ENCODE results near the gene CHRNA7. TPM values are rescaled to one million over a fixed set of nuclear protein-coding genes. Genes with fewer than 3 reads are reported as not detected.

The CHRNA7 gene
- total RNA-seq, 1 donor from 2014 or later: 9.5 TPM

DNA sequence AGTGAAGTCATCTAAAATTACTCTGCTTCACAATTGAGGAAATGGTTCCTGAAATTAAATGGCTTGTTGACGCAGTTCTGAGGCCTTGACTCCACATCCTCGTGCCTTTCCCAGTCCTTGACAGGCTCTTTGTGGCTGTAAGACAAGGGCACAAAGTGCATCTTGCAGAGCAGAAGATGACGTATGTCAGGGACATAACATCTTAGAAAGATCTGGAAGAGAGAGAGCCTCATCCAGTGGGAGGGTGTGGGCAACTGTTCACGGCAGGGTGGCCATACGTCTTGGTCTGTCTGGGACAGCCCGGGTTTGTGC lies 91.0 kb downstream of the CHRNA7 start:
- Mint-ChIP-seq H3K9me3 (no peaks in the 10 kb centered on the region), H3K27ac (ENCODE audit: unreplicated experiment) (peak overlapping the region; percentile 43), H3K4me3 (no peak overlapping the region), H3K36me3 (ENCODE audit: low read depth) (no peaks in the 10 kb centered on the region), H3K27me3 (ENCODE audit: low read depth) (no peaks in the 10 kb centered on the region), H3K4me1 (peaks cover 5% of the 10 kb centered on the region)
- TF ChIP-seq, protein P1, sequence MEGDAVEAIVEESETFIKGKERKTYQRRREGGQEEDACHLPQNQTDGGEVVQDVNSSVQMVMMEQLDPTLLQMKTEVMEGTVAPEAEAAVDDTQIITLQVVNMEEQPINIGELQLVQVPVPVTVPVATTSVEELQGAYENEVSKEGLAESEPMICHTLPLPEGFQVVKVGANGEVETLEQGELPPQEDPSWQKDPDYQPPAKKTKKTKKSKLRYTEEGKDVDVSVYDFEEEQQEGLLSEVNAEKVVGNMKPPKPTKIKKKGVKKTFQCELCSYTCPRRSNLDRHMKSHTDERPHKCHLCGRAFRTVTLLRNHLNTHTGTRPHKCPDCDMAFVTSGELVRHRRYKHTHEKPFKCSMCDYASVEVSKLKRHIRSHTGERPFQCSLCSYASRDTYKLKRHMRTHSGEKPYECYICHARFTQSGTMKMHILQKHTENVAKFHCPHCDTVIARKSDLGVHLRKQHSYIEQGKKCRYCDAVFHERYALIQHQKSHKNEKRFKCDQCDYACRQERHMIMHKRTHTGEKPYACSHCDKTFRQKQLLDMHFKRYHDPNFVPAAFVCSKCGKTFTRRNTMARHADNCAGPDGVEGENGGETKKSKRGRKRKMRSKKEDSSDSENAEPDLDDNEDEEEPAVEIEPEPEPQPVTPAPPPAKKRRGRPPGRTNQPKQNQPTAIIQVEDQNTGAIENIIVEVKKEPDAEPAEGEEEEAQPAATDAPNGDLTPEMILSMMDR (conservative IDR thresholded peaks at IDR 0.05): no peak
- DNase-seq (ENCODE audit: low read depth, low spot score): no peak

DNA sequence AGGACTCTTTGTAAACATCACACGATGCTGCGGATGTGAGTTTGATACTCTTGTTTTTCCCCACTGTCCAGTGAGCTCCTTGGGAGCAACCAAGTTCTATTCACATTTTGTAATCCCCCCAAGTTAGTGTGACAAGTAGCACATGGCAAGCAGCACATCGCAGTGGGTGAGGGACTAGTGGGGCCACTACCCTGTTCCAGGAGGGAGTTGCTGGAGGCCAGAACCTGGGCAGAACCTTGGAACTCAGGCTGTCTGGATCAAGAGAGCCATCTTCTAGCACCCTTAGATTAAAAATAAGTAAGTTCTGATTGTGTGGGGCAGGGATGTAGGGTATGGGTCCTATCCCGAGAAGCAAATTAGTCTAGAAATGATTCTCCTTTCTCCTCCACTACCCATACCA lies 91.7 kb downstream of the CHRNA7 start:
- Mint-ChIP-seq H3K4me3 (no peak overlapping the region), H3K4me1 (peaks cover 5% of the 10 kb centered on the region), H3K36me3 (ENCODE audit: low read depth) (no peaks in the 10 kb centered on the region), H3K27ac (ENCODE audit: unreplicated experiment) (no peak overlapping the region), H3K27me3 (ENCODE audit: low read depth) (no peaks in the 10 kb centered on the region), H3K9me3 (no peaks in the 10 kb centered on the region)
- no peak for DNase-seq (ENCODE audit: low read depth, low spot score)
- TF ChIP-seq, protein P1 (conservative IDR thresholded peaks at IDR 0.05): no peak

DNA sequence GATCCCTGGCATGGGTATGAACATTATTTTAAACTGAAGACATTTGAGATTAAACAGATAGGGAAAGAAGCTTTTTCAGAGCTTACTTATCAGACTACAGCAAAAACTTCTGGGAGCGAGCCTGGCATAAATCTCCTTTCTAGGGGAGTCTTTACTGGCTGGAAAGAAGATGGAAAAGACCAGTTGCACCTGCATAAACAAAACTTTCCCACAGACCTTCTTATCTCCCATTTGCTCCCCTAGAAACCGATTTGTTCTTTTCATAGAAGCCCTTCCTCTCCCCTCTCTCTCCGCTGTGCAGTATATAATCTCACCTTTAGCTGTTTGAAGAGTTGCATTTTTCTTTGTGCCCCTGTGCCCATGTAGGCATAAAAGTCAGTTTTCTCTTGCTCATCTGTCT lies 93.2 kb downstream of the CHRNA7 start:
- Mint-ChIP-seq H3K9me3 (no peaks in the 10 kb centered on the region), H3K4me3 (no peak overlapping the region), H3K27ac (ENCODE audit: unreplicated experiment) (no peak overlapping the region), H3K27me3 (ENCODE audit: low read depth) (no peaks in the 10 kb centered on the region), H3K36me3 (ENCODE audit: low read depth) (no peaks in the 10 kb centered on the region), H3K4me1 (peaks cover 5% of the 10 kb centered on the region)
- DNase-seq (ENCODE audit: low read depth, low spot score): no peak
- TF ChIP-seq, protein P1 (conservative IDR thresholded peaks at IDR 0.05): no peak

DNA sequence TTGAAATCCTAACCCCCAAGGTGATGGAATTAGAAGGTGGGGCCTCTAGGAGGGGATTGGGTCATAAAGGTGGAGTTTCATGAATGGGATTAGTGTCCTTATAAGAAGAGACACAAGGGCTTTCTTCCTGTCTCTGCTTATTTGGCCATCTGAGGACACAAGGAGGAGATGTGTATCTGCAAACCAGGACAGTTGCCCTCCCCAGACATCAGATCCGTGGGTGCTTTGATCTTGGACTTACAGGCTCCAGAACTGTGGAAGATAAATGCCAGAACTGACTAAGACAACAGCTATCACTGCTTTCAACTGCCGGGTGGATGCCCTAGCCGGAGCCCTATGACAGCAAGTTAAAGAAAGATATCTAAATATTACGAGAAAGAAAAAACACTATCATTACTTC lies 94.4 kb downstream of the CHRNA7 start:
- H3K9me3 Mint-ChIP-seq: no peaks in the 10 kb centered on the region

DNA sequence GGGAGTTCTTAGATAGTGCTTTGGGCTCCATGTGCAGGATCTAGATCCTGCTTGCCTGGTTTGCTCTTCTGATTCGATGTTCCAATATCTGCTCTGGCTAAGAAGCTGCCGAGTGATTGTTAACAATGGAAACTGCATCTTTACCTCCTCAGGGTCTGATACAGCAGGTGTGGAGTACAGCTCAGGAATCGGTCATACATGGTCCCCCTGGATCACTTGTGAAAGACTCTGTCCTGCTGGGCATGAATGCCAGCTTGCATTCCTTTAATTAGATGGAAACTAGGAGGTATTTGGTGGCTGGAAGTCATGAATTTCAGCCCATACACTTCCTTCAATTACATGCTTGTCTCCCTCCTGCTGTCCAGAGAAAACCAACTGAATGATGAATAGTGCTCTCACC lies 95.3 kb downstream of the CHRNA7 start:
- no peaks in the 10 kb centered on the region for H3K27me3 Mint-ChIP-seq (ENCODE audit: low read depth)
- TF ChIP-seq, protein P1 (conservative IDR thresholded peaks at IDR 0.05): no peak
- peaks cover under 1% of the 10 kb centered on the region for H3K9me3 Mint-ChIP-seq
- no peak overlapping the region for H3K27ac Mint-ChIP-seq (ENCODE audit: unreplicated experiment)
- no peak for DNase-seq (ENCODE audit: low read depth, low spot score)
- H3K4me1 Mint-ChIP-seq: peaks cover 5% of the 10 kb centered on the region
- H3K4me3 Mint-ChIP-seq: no peak overlapping the region
- peaks cover 2% of the 10 kb centered on the region for H3K36me3 Mint-ChIP-seq (ENCODE audit: low read depth)

More for the DNA sequence above, 94.4 kb downstream of the CHRNA7 start:
- H3K4me1 Mint-ChIP-seq: peaks cover 5% of the 10 kb centered on the region
- DNase-seq (ENCODE audit: low read depth, low spot score): no peak
- H3K27ac Mint-ChIP-seq (ENCODE audit: unreplicated experiment): no peak overlapping the region
- no peak overlapping the region for H3K4me3 Mint-ChIP-seq
- TF ChIP-seq, protein P1 (conservative IDR thresholded peaks at IDR 0.05): no peak
- no peaks in the 10 kb centered on the region for H3K27me3 Mint-ChIP-seq (ENCODE audit: low read depth)
- H3K36me3 Mint-ChIP-seq (ENCODE audit: low read depth): peaks cover 2% of the 10 kb centered on the region

DNA sequence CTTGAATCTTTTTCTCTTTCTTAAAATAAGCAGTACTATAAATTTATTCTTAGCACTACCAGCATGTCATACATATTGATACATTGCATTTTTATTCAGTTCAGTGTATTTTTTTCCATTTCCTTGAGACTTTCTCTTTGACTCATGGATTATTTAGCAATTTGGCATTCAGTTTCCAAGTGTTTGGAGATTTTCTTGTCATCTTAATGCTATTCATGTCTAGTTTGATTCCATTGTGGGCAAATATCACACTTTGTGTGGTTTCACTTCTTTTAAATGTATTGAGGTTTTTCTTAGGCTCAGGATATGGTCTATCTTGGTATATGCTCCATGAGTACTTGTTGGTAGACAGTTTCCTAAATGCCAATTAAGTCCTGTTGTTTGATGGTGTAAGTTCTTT lies 99.5 kb downstream of the CHRNA7 start:
- no peak for DNase-seq (ENCODE audit: low read depth, low spot score)
- Mint-ChIP-seq H3K27me3 (ENCODE audit: low read depth) (no peaks in the 10 kb centered on the region), H3K4me1 (peaks cover 7% of the 10 kb centered on the region), H3K27ac (ENCODE audit: unreplicated experiment) (no peak overlapping the region), H3K4me3 (no peak overlapping the region), H3K36me3 (ENCODE audit: low read depth) (peaks cover 4% of the 10 kb centered on the region), H3K9me3 (peaks cover 7% of the 10 kb centered on the region)
- TF ChIP-seq, protein P1 (conservative IDR thresholded peaks at IDR 0.05): no peak
